Muscle of leg (tissue), 11 donors: ENCODE data around the gene CD8B. TPM values are rescaled to one million over a fixed set of nuclear protein-coding genes. Genes with fewer than 3 reads are reported as not detected.
A peak's percentile ranks its signal among the peaks of the same experiment; 100 is the strongest.
"Not testable (repeated sequence)": the region's sequence is repeated elsewhere in the genome, so short reads cannot be mapped to it uniquely, and the experiment has no call there.

ENCODE experiments used
- DNase-seq: peaks from one replicate; pipeline ENCODE4 v3.0.0; 2013
- H3K27ac ChIP-seq: one replicate; pipeline ENCODE4 v1.5.1; 2013; ENCODE audit warnings: mild to moderate bottlenecking, low read length, control low read depth
- H3K27me3 ChIP-seq: one replicate; pipeline ENCODE4 v1.6.1; 2013; ENCODE audit warnings: low read length; ENCODE audit not compliant: control insufficient read depth, insufficient read depth
- H3K36me3 ChIP-seq: one replicate; pipeline ENCODE4 v1.6.1; 2013; ENCODE audit warnings: low read length; ENCODE audit not compliant: control insufficient read depth, insufficient read depth
- H3K4me1 ChIP-seq: one replicate; pipeline ENCODE4 v1.6.1; 2013; ENCODE audit warnings: low read length; ENCODE audit not compliant: control insufficient read depth, insufficient read depth
- H3K4me3 ChIP-seq: one replicate; pipeline ENCODE4 v1.5.1; 2013; ENCODE audit warnings: low read length, control low read depth
- H3K9me3 ChIP-seq: replicated peaks from 2 replicates; pipeline ENCODE4 v1.6.1; 2013; ENCODE audit warnings: low read depth, low read length; ENCODE audit not compliant: control insufficient read depth
- WGBS: methylation state at CpG from one replicate; pipeline ENCODE4 v1.1.5; 2013; ENCODE audit warnings: missing lambda C conversion rate; ENCODE audit not compliant: insufficient coverage; 5-methylcytosine and 5-hydroxymethylcytosine counted together
- polyA plus RNA-seq, 8 donors: library from polyadenylated mRNA; unstranded; fragments of 120-200 nt; gene quantifications; one replicate each; pipeline versions ENCODE4 v1.2.1 to v1.2.3, GENCODE V29; 2013; ENCODE audit warnings: inconsistent platforms in 1 of 8, low replicate concordance in 1 of 8; ENCODE audit not compliant: insufficient read length in 8 of 8, insufficient read depth in 1 of 8
- total RNA-seq: library from RNA; stranded (reverse); fragments of 120-200 nt; gene quantifications from one replicate; pipeline ENCODE4 v1.2.4, GENCODE V29; 2013

The CD8B gene
- total and polyA plus RNA-seq, 9 donors, result 0.19 to 1.7 (median 0.42) TPM

- H3K27ac ChIP-seq, H3K27me3 ChIP-seq, H3K9me3 ChIP-seq, DNase-seq, H3K4me1 ChIP-seq, H3K4me3 ChIP-seq, H3K36me3 ChIP-seq: not testable (repeated sequence)
- WGBS, result 34% methylated on average over 7 of the region's 11 CpGs
Measured at GRCh38 chr2:86861175-86861574, 511 bp downstream of the CD8B start.

- not testable (repeated sequence) for H3K27ac ChIP-seq, H3K4me3 ChIP-seq, H3K27me3 ChIP-seq, H3K36me3 ChIP-seq, H3K4me1 ChIP-seq, H3K9me3 ChIP-seq, DNase-seq
- WGBS, result 78% methylated on average over 4 of the region's 8 CpGs
Measured at GRCh38 chr2:86860573-86860972, 1.1 kb downstream of the CD8B start.

GRCh38 chr2:86857688-86858087, 4.0 kb downstream of the CD8B start:
- not testable (repeated sequence) for DNase-seq, H3K9me3 ChIP-seq
- 90% methylated on average over 4 of the region's 5 CpGs for WGBS

GRCh38 chr2:86856498-86856897, 5.2 kb downstream of the CD8B start:
- not testable (repeated sequence) for H3K4me1 ChIP-seq, H3K9me3 ChIP-seq, H3K4me3 ChIP-seq, H3K36me3 ChIP-seq, H3K27ac ChIP-seq, H3K27me3 ChIP-seq, DNase-seq
- no CpG with 5 or more reads among the region's 4 CpGs for WGBS

More at GRCh38 chr2:86857688-86858087, 4.0 kb downstream of the CD8B start:
- not testable (repeated sequence) for H3K4me1 ChIP-seq, H3K27ac ChIP-seq, H3K36me3 ChIP-seq, H3K4me3 ChIP-seq, H3K27me3 ChIP-seq

GRCh38 chr2:86855981-86856380, 5.7 kb downstream of the CD8B start:
- DNase-seq, result peak; percentile 58
- not testable (repeated sequence) for H3K36me3 ChIP-seq, H3K4me3 ChIP-seq, H3K27ac ChIP-seq, H3K27me3 ChIP-seq, H3K4me1 ChIP-seq, H3K9me3 ChIP-seq
- WGBS, result no CpG with 5 or more reads among the region's 6 CpGs

- not testable (repeated sequence) for H3K4me3 ChIP-seq, H3K9me3 ChIP-seq, H3K27me3 ChIP-seq, DNase-seq, H3K27ac ChIP-seq, H3K36me3 ChIP-seq, H3K4me1 ChIP-seq
- WGBS, result 71% methylated on average over 1 of the region's 4 CpGs
Measured at GRCh38 chr2:86851581-86851980, 10.1 kb downstream of the CD8B start.

- not testable (repeated sequence) for H3K4me3 ChIP-seq, H3K9me3 ChIP-seq, H3K27ac ChIP-seq, H3K4me1 ChIP-seq, H3K27me3 ChIP-seq, DNase-seq, H3K36me3 ChIP-seq
- 100% methylated on average over 1 of the region's 6 CpGs for WGBS
Measured at GRCh38 chr2:86842607-86843234, 19.0 kb downstream of the CD8B start.

GRCh38 chr2:86841330-86841729, 20.4 kb downstream of the CD8B start:
- WGBS, result no CpG with 5 or more reads among the region's 8 CpGs
- H3K27ac ChIP-seq, DNase-seq, H3K36me3 ChIP-seq, H3K9me3 ChIP-seq, H3K4me3 ChIP-seq, H3K4me1 ChIP-seq, H3K27me3 ChIP-seq: not testable (repeated sequence)

- DNase-seq, H3K27ac ChIP-seq, H3K4me1 ChIP-seq, H3K36me3 ChIP-seq, H3K4me3 ChIP-seq, H3K9me3 ChIP-seq, H3K27me3 ChIP-seq: not testable (repeated sequence)
- no CpG with 5 or more reads among the region's 11 CpGs for WGBS
Measured at GRCh38 chr2:86839871-86840548, 21.7 kb downstream of the CD8B start.

GRCh38 chr2:86839455-86839854, 22.2 kb downstream of the CD8B start:
- H3K9me3 ChIP-seq, DNase-seq, H3K27ac ChIP-seq, H3K27me3 ChIP-seq, H3K36me3 ChIP-seq, H3K4me1 ChIP-seq, H3K4me3 ChIP-seq: not testable (repeated sequence)
- 100% methylated on average over 1 of the region's 7 CpGs for WGBS

- not testable (repeated sequence) for H3K36me3 ChIP-seq, H3K9me3 ChIP-seq, H3K4me1 ChIP-seq, H3K27ac ChIP-seq, H3K27me3 ChIP-seq, H3K4me3 ChIP-seq
- peak; percentile 14 for DNase-seq
- 40% methylated on average over 1 of the region's 7 CpGs for WGBS
Measured at GRCh38 chr2:86837714-86838113, 24.0 kb downstream of the CD8B start.
